ENCODE measurements around the gene C1orf116.
A peak's percentile ranks its signal among the peaks of the same experiment; 100 is the strongest.
"Not testable (repeated sequence)": the region's sequence is repeated elsewhere in the genome, so short reads cannot be mapped to it uniquely, and the experiment has no call there.

C1orf116 gene

GRCh38 chr1:207058878-207059867 lies 26.6 kb upstream of the C1orf116 start:
- DNase-seq (ENCODE audit: low read depth in 2 of 2), result no peak

- no peak for DNase-seq (ENCODE audit: low read depth in 2 of 2)
These were observed 25.7 kb upstream of the C1orf116 start for GRCh38 chr1:207058252-207058651.

- no peak for DNase-seq (ENCODE audit: low read depth in 2 of 2)
These were observed 24.1 kb upstream of the C1orf116 start for GRCh38 chr1:207056673-207057072.

- DNase-seq (ENCODE audit: low read depth in 2 of 2), result no peak
These were observed 22.9 kb upstream of the C1orf116 start for GRCh38 chr1:207055386-207056001.

GRCh38 chr1:207054491-207054890 lies 21.9 kb upstream of the C1orf116 start:
- DNase-seq (ENCODE audit: low read depth in 2 of 2), result no peak

GRCh38 chr1:207052911-207053769 lies 20.6 kb upstream of the C1orf116 start, which contains the start of gene PFKFB2:
PFKFB2 (plus strand) TSS chr1:207053275; CDS start chr1:207054718, 1,443 bp downstream.
- DNase-seq (ENCODE audit: low read depth in 2 of 2), result peak; percentile 86

GRCh38 chr1:207051191-207051943 lies 18.8 kb upstream of the C1orf116 start, which contains the start of gene YOD1:
YOD1 (minus strand) TSS chr1:207051208; CDS start chr1:207051030, 178 bp downstream.
- no peak for DNase-seq (ENCODE audit: low read depth in 2 of 2)

GRCh38 chr1:207050480-207051190 lies 18.1 kb upstream of the C1orf116 start:
- peak; percentile 81 for DNase-seq (ENCODE audit: low read depth in 2 of 2)

GRCh38 chr1:207049974-207050391 lies 17.4 kb upstream of the C1orf116 start:
- DNase-seq (ENCODE audit: low read depth in 2 of 2), result no peak

- DNase-seq (ENCODE audit: low read depth in 2 of 2), result no peak
These were observed 17.0 kb upstream of the C1orf116 start for GRCh38 chr1:207049514-207049913.

- DNase-seq (ENCODE audit: low read depth in 2 of 2), result no peak
These were observed 16.5 kb upstream of the C1orf116 start for GRCh38 chr1:207049054-207049453.

GRCh38 chr1:207048041-207048440 lies 15.5 kb upstream of the C1orf116 start:
- DNase-seq (ENCODE audit: low read depth in 2 of 2), result no peak

- DNase-seq (ENCODE audit: low read depth in 2 of 2), result no peak
These were observed 14.9 kb upstream of the C1orf116 start for GRCh38 chr1:207047505-207047904.

- no peak for DNase-seq (ENCODE audit: low read depth in 2 of 2)
These were observed 12.9 kb upstream of the C1orf116 start for GRCh38 chr1:207045453-207045852.

GRCh38 chr1:207041397-207041796 lies 8.8 kb upstream of the C1orf116 start:
- not testable (repeated sequence) for DNase-seq (ENCODE audit: low read depth in 2 of 2)

GRCh38 chr1:207040181-207040533 lies 7.6 kb upstream of the C1orf116 start:
- no peak for DNase-seq (ENCODE audit: low read depth in 2 of 2)

- DNase-seq (ENCODE audit: low read depth in 2 of 2), result no peak
These were observed 7.0 kb upstream of the C1orf116 start for GRCh38 chr1:207039380-207040180.

- no peak for DNase-seq (ENCODE audit: low read depth in 2 of 2)
These were observed 4.3 kb upstream of the C1orf116 start for GRCh38 chr1:207036865-207037264.

- DNase-seq (ENCODE audit: low read depth in 2 of 2), result no peak
These were observed 3.5 kb upstream of the C1orf116 start for GRCh38 chr1:207035877-207036551.
